Activated T-helper 2 cell treated with anti-CD3 and anti-CD28 coated beads, Interferon-gamma antibody, Interleukin-2, Interleukin-4, amounts not matched to agents 10 μg/mL and 5 μg/mL and 100 μg/mL, durations not matched to agents 14 hours and 24 hours and 36 hours (primary cell): ENCODE results near the gene DNAJC27. TPM values are rescaled to one million over a fixed set of nuclear protein-coding genes. Genes with fewer than 3 reads are reported as not detected.

Source experiments
- DNase-seq: peaks from one replicate; pipeline ENCODE4 v3.0.0; 2021; ENCODE audit warnings: low spot score
- H3K27ac Mint-ChIP-seq: one replicate; pipeline ENCODE4 v1.8.0; 2021; ENCODE audit warnings: mixed read lengths
- H3K27me3 Mint-ChIP-seq: one replicate; pipeline ENCODE4 v1.8.0; 2021; ENCODE audit warnings: low read depth, mixed read lengths
- H3K36me3 Mint-ChIP-seq: one replicate; pipeline ENCODE4 v1.8.0; 2021; ENCODE audit warnings: low read depth, mixed read lengths
- H3K4me1 Mint-ChIP-seq: one replicate; pipeline ENCODE4 v1.8.0; 2021; ENCODE audit warnings: low read depth, mixed read lengths
- H3K4me3 Mint-ChIP-seq: one replicate; pipeline ENCODE4 v1.8.0; 2021; ENCODE audit warnings: low read depth, mild to moderate bottlenecking, moderate library complexity, mixed read lengths
- H3K9me3 Mint-ChIP-seq: one replicate; pipeline ENCODE4 v1.8.0; 2021; ENCODE audit warnings: mixed read lengths
- intact Hi-C: fragments of 100-400 bp; cut with micrococcal nuclease; formaldehyde crosslinking; loops from one replicate; pipeline ENCODE4 v1.15.1; 2023
- total RNA-seq: library from RNA; stranded (reverse); gene quantifications from 2 replicates; pipeline ENCODE4 v1.2.3, GENCODE V29; 2022

Gene DNAJC27
- total RNA-seq, 1 donor from 2014 or later: 6.1 TPM

GRCh38 chr2:24935145-24935544 is 36.6 kb downstream of the DNAJC27 start:
- Mint-ChIP-seq H3K27me3 (no peaks in the 10 kb centered on the region), H3K4me1 (peaks cover 6% of the 10 kb centered on the region), H3K36me3 (no peaks in the 10 kb centered on the region), H3K9me3 (no peaks in the 10 kb centered on the region), H3K27ac (no peak overlapping the region), H3K4me3 (no peak overlapping the region)
- DNase-seq: no peak
- intact Hi-C loops: no loop called here

GRCh38 chr2:24932715-24933114 is 39.0 kb downstream of the DNAJC27 start:
- H3K4me1 Mint-ChIP-seq: peaks cover 6% of the 10 kb centered on the region
- no peaks in the 10 kb centered on the region for H3K27me3 Mint-ChIP-seq
- no peak overlapping the region for H3K4me3 Mint-ChIP-seq

GRCh38 chr2:24930768-24931167 is 41.0 kb downstream of the DNAJC27 start:
- no peak overlapping the region for H3K4me3 Mint-ChIP-seq
- intact Hi-C loops: no loop called here
- no peak for DNase-seq
- H3K4me1 Mint-ChIP-seq: peaks cover 11% of the 10 kb centered on the region
- no peaks in the 10 kb centered on the region for H3K9me3 Mint-ChIP-seq
- no peaks in the 10 kb centered on the region for H3K36me3 Mint-ChIP-seq
- no peak overlapping the region for H3K27ac Mint-ChIP-seq
- H3K27me3 Mint-ChIP-seq: no peaks in the 10 kb centered on the region

More at GRCh38 chr2:24932715-24933114, 39.0 kb downstream of the DNAJC27 start:
- intact Hi-C loops: no loop called here
- H3K27ac Mint-ChIP-seq: no peak overlapping the region
- H3K36me3 Mint-ChIP-seq: no peaks in the 10 kb centered on the region
- DNase-seq: no peak
- no peaks in the 10 kb centered on the region for H3K9me3 Mint-ChIP-seq

GRCh38 chr2:24929230-24929629 is 42.5 kb downstream of the DNAJC27 start:
- no peak overlapping the region for H3K4me3 Mint-ChIP-seq
- no peaks in the 10 kb centered on the region for H3K36me3 Mint-ChIP-seq
- H3K9me3 Mint-ChIP-seq: no peaks in the 10 kb centered on the region
- no peak for DNase-seq
- no peak overlapping the region for H3K27ac Mint-ChIP-seq
- H3K4me1 Mint-ChIP-seq: peaks cover 11% of the 10 kb centered on the region
- intact Hi-C loops: no loop called here
- no peaks in the 10 kb centered on the region for H3K27me3 Mint-ChIP-seq

- Mint-ChIP-seq H3K4me3 (no peak overlapping the region), H3K4me1 (peaks cover 11% of the 10 kb centered on the region), H3K27ac (no peak overlapping the region), H3K9me3 (no peaks in the 10 kb centered on the region), H3K36me3 (no peaks in the 10 kb centered on the region), H3K27me3 (no peaks in the 10 kb centered on the region)
- intact Hi-C loops: no loop called here
- DNase-seq: no peak
Measured at GRCh38 chr2:24928036-24928435, 43.7 kb downstream of the DNAJC27 start.

- no peak overlapping the region for H3K27ac Mint-ChIP-seq
- peaks cover 11% of the 10 kb centered on the region for H3K4me1 Mint-ChIP-seq
- no peaks in the 10 kb centered on the region for H3K27me3 Mint-ChIP-seq
- no peak overlapping the region for H3K4me3 Mint-ChIP-seq
- intact Hi-C loops: no loop called here
- H3K36me3 Mint-ChIP-seq: no peaks in the 10 kb centered on the region
- no peak for DNase-seq
- H3K9me3 Mint-ChIP-seq: no peaks in the 10 kb centered on the region
Measured at GRCh38 chr2:24926602-24927252, 45.0 kb downstream of the DNAJC27 start.

DNA sequence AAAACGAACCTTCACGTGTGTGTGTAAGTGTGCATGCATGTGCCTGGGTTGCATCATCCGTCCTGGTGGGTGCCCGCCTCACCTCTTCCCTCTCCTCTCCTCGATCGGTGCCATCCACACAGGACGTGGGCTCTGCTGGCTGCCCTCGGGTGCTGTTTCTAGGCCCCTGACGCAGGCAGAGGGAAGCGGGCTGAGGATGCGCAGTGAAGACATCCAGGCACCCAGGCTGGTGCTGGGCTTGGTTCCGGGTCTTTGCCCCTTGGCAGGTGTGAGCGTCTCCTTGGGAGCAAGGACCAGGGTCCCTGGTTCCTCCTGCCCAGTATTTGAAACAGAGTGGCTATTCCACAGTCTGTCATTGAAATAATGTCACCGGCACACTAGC is 45.5 kb downstream of the DNAJC27 start:
- Mint-ChIP-seq H3K36me3 (no peaks in the 10 kb centered on the region), H3K27me3 (no peaks in the 10 kb centered on the region), H3K27ac (no peak overlapping the region), H3K4me1 (peaks cover 11% of the 10 kb centered on the region), H3K9me3 (no peaks in the 10 kb centered on the region), H3K4me3 (no peak overlapping the region)
- DNase-seq: no peak
- intact Hi-C loops: no loop called here

- intact Hi-C loops: no loop called here
- no peak for DNase-seq
- Mint-ChIP-seq H3K36me3 (no peaks in the 10 kb centered on the region), H3K9me3 (no peaks in the 10 kb centered on the region), H3K4me1 (peaks cover 12% of the 10 kb centered on the region), H3K27ac (no peak overlapping the region), H3K27me3 (no peaks in the 10 kb centered on the region), H3K4me3 (no peak overlapping the region)
Measured at GRCh38 chr2:24925815-24926214, 45.9 kb downstream of the DNAJC27 start.

DNA sequence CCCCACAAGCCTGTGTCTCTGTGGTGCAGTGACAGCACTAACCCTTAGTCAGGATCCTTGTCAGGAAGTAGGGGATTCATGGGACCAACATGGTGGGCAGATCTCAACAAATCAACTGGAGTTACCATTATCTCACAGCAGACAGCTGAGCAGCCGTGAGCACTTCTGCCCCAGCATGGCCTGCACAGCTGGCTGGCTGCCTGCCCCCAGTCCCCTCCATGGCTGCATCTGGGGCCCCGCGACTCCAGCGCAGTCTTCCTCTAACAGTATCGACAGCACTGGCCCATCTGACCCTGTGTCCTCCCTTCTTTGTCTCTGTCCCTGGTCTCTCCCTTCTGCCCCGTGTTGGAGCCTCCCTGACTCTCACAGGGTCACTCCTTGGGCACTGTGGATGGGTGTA is 47.0 kb downstream of the DNAJC27 start:
- Mint-ChIP-seq H3K4me3 (no peak overlapping the region), H3K9me3 (no peaks in the 10 kb centered on the region)

GRCh38 chr2:24924266-24924665 is 47.5 kb downstream of the DNAJC27 start:
- H3K4me1 Mint-ChIP-seq: peaks cover 12% of the 10 kb centered on the region
- no peak overlapping the region for H3K4me3 Mint-ChIP-seq
- intact Hi-C loops: loop anchor here (5.0 kb wide), 1 partner anchor 512 kb away; no protein-coding TSS in a partner anchor
- DNase-seq: no peak
- H3K9me3 Mint-ChIP-seq: no peaks in the 10 kb centered on the region
- H3K27me3 Mint-ChIP-seq: no peaks in the 10 kb centered on the region
- H3K36me3 Mint-ChIP-seq: peaks cover 2% of the 10 kb centered on the region
- no peak overlapping the region for H3K27ac Mint-ChIP-seq

More for the DNA sequence above, 47.0 kb downstream of the DNAJC27 start:
- no peaks in the 10 kb centered on the region for H3K27me3 Mint-ChIP-seq
- intact Hi-C loops: loop anchor here (5.0 kb wide), 1 partner anchor 512 kb away; no protein-coding TSS in a partner anchor
- H3K27ac Mint-ChIP-seq: no peak overlapping the region
- peaks cover 12% of the 10 kb centered on the region for H3K4me1 Mint-ChIP-seq
- no peak for DNase-seq
- H3K36me3 Mint-ChIP-seq: no peaks in the 10 kb centered on the region

GRCh38 chr2:24923106-24923505 is 48.6 kb downstream of the DNAJC27 start:
- H3K27me3 Mint-ChIP-seq: no peaks in the 10 kb centered on the region
- no peaks in the 10 kb centered on the region for H3K9me3 Mint-ChIP-seq
- H3K4me3 Mint-ChIP-seq: no peak overlapping the region
- peaks cover 11% of the 10 kb centered on the region for H3K36me3 Mint-ChIP-seq
- no peak for DNase-seq
- no peak overlapping the region for H3K27ac Mint-ChIP-seq
- intact Hi-C loops: loop anchor here (5.0 kb wide), 1 partner anchor 511 kb away; no protein-coding TSS in a partner anchor
- peaks cover 17% of the 10 kb centered on the region for H3K4me1 Mint-ChIP-seq

GRCh38 chr2:24922556-24922955 is 49.2 kb downstream of the DNAJC27 start:
- Mint-ChIP-seq H3K36me3 (peaks cover 16% of the 10 kb centered on the region), H3K9me3 (no peaks in the 10 kb centered on the region), H3K27me3 (no peaks in the 10 kb centered on the region), H3K4me1 (peaks cover 23% of the 10 kb centered on the region), H3K27ac (no peak overlapping the region), H3K4me3 (no peak overlapping the region)
- DNase-seq: no peak
- intact Hi-C loops: loop anchor here (5.0 kb wide), 1 partner anchor 510 kb away; no protein-coding TSS in a partner anchor

DNA sequence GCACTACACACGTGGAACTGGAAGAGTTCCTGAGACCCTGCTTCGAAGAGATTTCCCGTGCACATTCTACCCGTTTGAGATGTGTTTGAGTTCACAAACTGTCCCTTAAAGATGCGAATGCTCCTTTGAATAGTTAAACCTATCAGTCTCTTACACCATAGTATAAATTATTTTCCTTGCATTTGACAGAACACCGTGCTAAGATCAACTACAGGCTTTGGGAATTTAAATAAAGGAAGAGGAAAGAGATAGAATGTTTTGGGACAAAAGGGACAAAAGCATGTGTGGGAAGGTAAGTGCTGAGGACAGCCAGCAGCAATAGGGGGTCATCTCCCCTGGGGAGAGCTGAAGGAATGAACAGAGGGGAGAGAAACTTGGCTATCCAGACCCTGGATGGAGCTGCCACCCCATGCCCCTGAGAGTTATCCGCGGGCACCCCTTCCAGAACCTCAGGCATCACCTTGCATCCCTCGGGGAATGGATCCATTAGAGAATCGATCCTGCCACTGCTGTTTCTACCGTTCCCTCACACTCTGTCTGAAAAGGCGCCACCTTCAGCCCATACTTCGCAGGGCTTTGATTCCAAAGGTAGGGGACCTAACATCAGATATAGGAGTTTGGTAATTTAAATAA is 50.8 kb downstream of the DNAJC27 start:
- Mint-ChIP-seq H3K4me1 (peaks cover 26% of the 10 kb centered on the region), H3K36me3 (peaks cover 27% of the 10 kb centered on the region), H3K27me3 (no peaks in the 10 kb centered on the region), H3K9me3 (no peaks in the 10 kb centered on the region), H3K4me3 (peak overlapping the region; percentile 74), H3K27ac (peak overlapping the region; percentile 61)
- DNase-seq: no peak
- intact Hi-C loops: loop anchor here (5.0 kb wide), 1 partner anchor 509 kb away; no protein-coding TSS in a partner anchor
